MM.1S (cell line): ENCODE data around the gene TIAM1.
A peak's percentile ranks its signal among the peaks of the same experiment; 100 is the strongest.

Experiments used
- DNase-seq: peaks from one replicate; pipeline ENCODE4 v3.0.0-alpha.2; 2015
- H2AFZ ChIP-seq: fragments of 300-600 bp; sonication (generic); 2 replicates; pipeline ENCODE4 v1.6.0; 2016; ENCODE audit warnings: antibody characterized with exemption, low read length
- H3F3A ChIP-seq: fragments of 300-600 bp; sonication (generic); 2 replicates; pipeline ENCODE4 v1.6.1; 2016; ENCODE audit warnings: mild to moderate bottlenecking, antibody characterized with exemption, low read length, moderate library complexity, mixed read lengths; ENCODE audit not compliant: insufficient read depth
- H3K27ac ChIP-seq: fragments of 300-600 bp; sonication (generic); 2 replicates; pipeline ENCODE4 v1.5.1; 2016; ENCODE audit warnings: mild to moderate bottlenecking, low read length
- H3K27me3 ChIP-seq: fragments of 300-600 bp; sonication (generic); replicated peaks from 2 replicates; pipeline ENCODE4 v1.6.0; 2016; ENCODE audit warnings: low read length; ENCODE audit not compliant: insufficient read depth
- H3K36me3 ChIP-seq: fragments of 300-600 bp; sonication (generic); replicated peaks from 2 replicates; pipeline ENCODE4 v1.6.1; 2016; ENCODE audit warnings: mild to moderate bottlenecking, low read length, mixed read lengths; ENCODE audit not compliant: insufficient read depth
- H3K4me1 ChIP-seq: fragments of 300-600 bp; sonication (generic); 2 replicates; pipeline ENCODE4 v1.6.1; 2016; ENCODE audit warnings: low read length, mixed read lengths
- H3K4me2 ChIP-seq: fragments of 300-600 bp; sonication (generic); 2 replicates; pipeline ENCODE4 v1.6.0; 2016; ENCODE audit warnings: low read depth, low read length
- H3K4me3 ChIP-seq: fragments of 300-600 bp; sonication (generic); 2 replicates; pipeline ENCODE4 v1.5.1; 2016; ENCODE audit warnings: low read length, mixed read lengths
- H3K79me2 ChIP-seq: fragments of 300-600 bp; sonication (generic); 2 replicates; pipeline ENCODE4 v1.6.1; 2016; ENCODE audit warnings: mixed run types, low read length, mixed read lengths
- H3K9ac ChIP-seq: fragments of 300-600 bp; sonication (generic); 2 replicates; pipeline ENCODE4 v1.6.1; 2016; ENCODE audit warnings: low read length, mixed read lengths
- H3K9me2 ChIP-seq: fragments of 300-600 bp; sonication (generic); replicated peaks from 2 replicates; pipeline ENCODE4 v1.6.1; 2016; ENCODE audit warnings: mild to moderate bottlenecking, low read length, mixed read lengths; ENCODE audit not compliant: insufficient read depth
- H3K9me3 ChIP-seq: fragments of 300-600 bp; sonication (generic); replicated peaks from 2 replicates; pipeline ENCODE4 v1.6.1; 2016; ENCODE audit warnings: mild to moderate bottlenecking, low read length, mixed read lengths; ENCODE audit not compliant: insufficient read depth
- H4K20me1 ChIP-seq: fragments of 300-600 bp; sonication (generic); 2 replicates; pipeline ENCODE4 v1.6.1; 2016; ENCODE audit warnings: mild to moderate bottlenecking, low read length, moderate library complexity, mixed read lengths; ENCODE audit not compliant: insufficient read depth
- CTCF ChIP-seq: fragments of 300-600 bp; sonication (generic); IDR thresholded peaks from 2 replicates; pipeline ENCODE4 v1.5.1; 2016; ENCODE audit warnings: antibody characterized with exemption, low read length, mixed read lengths
- EZH2 ChIP-seq: fragments of 300-600 bp; sonication (generic); optimal IDR thresholded peaks from 2 replicates; pipeline ENCODE3; 2017; ENCODE audit warnings: low read depth, mild to moderate bottlenecking, antibody characterized with exemption, low read length, mixed read lengths
- EZH2phosphoT487 ChIP-seq: fragments of 300-600 bp; sonication (generic); IDR thresholded peaks from 2 replicates; pipeline ENCODE4 v1.6.1; 2018; ENCODE audit warnings: antibody characterized with exemption, low read length

Gene TIAM1

GRCh38 chr21:31370893-31371544, 27.0 kb upstream of the TIAM1 start:
- H3K9ac ChIP-seq, result no peak overlapping the region
- H2AFZ ChIP-seq, result no peak overlapping the region
- peaks cover 8% of the 10 kb centered on the region for H3K79me2 ChIP-seq
- TF ChIP-seq CTCF, result no peak
- TF ChIP-seq EZH2, result no peak
- TF ChIP-seq EZH2phosphoT487, result no peak
- no peak overlapping the region for H3K4me2 ChIP-seq
- no peak overlapping the region for H3K27ac ChIP-seq
- peaks cover 31% of the 10 kb centered on the region for H3K4me1 ChIP-seq
- no peaks in the 10 kb centered on the region for H3K9me3 ChIP-seq
- H3F3A ChIP-seq, result peaks cover 10% of the 10 kb centered on the region
- no peaks in the 10 kb centered on the region for H3K27me3 ChIP-seq
- no peak overlapping the region for H3K4me3 ChIP-seq
- H4K20me1 ChIP-seq, result no peaks in the 10 kb centered on the region
- H3K9me2 ChIP-seq, result no peaks in the 10 kb centered on the region
- H3K36me3 ChIP-seq, result no peaks in the 10 kb centered on the region
- no peak for DNase-seq

GRCh38 chr21:31370281-31370892, 26.3 kb upstream of the TIAM1 start:
- H3K27ac ChIP-seq, result no peak overlapping the region
- no peak overlapping the region for H2AFZ ChIP-seq
- H3K4me1 ChIP-seq, result peaks cover 31% of the 10 kb centered on the region

GRCh38 chr21:31368361-31368760, 24.3 kb upstream of the TIAM1 start:
- Histone ChIP-seq H4K20me1 (no peaks in the 10 kb centered on the region), H3K4me3 (no peak overlapping the region), H3K9me3 (no peaks in the 10 kb centered on the region), H3K9me2 (no peaks in the 10 kb centered on the region), H3K27me3 (no peaks in the 10 kb centered on the region), H3K27ac (no peak overlapping the region), H3K79me2 (no peaks in the 10 kb centered on the region), H3K9ac (no peak overlapping the region), H3K4me2 (peak overlapping the region; percentile 38), H3K36me3 (no peaks in the 10 kb centered on the region), H3K4me1 (peaks cover 38% of the 10 kb centered on the region), H2AFZ (no peak overlapping the region), H3F3A (peaks cover 10% of the 10 kb centered on the region)
- TF ChIP-seq EZH2phosphoT487, result no peak
- TF ChIP-seq CTCF, result no peak
- no peak for TF ChIP-seq EZH2
- no peak for DNase-seq

More at GRCh38 chr21:31370281-31370892, 26.3 kb upstream of the TIAM1 start:
- TF ChIP-seq EZH2phosphoT487, result no peak
- TF ChIP-seq EZH2, result no peak
- no peak for TF ChIP-seq CTCF
- no peaks in the 10 kb centered on the region for H3K27me3 ChIP-seq
- no peaks in the 10 kb centered on the region for H3K36me3 ChIP-seq
- H3F3A ChIP-seq, result peaks cover 10% of the 10 kb centered on the region
- H3K4me3 ChIP-seq, result no peak overlapping the region
- DNase-seq, result no peak
- H3K9me3 ChIP-seq, result no peaks in the 10 kb centered on the region
- no peaks in the 10 kb centered on the region for H3K9me2 ChIP-seq
- H3K4me2 ChIP-seq, result no peak overlapping the region
- H4K20me1 ChIP-seq, result no peaks in the 10 kb centered on the region
- H3K9ac ChIP-seq, result no peak overlapping the region
- peaks cover 7% of the 10 kb centered on the region for H3K79me2 ChIP-seq
